ENCODE measurements around the gene LMTK3.
"Not testable (repeated sequence)": the region's sequence is repeated elsewhere in the genome, so short reads cannot be mapped to it uniquely, and the experiment has no call there.

Gene LMTK3

DNA sequence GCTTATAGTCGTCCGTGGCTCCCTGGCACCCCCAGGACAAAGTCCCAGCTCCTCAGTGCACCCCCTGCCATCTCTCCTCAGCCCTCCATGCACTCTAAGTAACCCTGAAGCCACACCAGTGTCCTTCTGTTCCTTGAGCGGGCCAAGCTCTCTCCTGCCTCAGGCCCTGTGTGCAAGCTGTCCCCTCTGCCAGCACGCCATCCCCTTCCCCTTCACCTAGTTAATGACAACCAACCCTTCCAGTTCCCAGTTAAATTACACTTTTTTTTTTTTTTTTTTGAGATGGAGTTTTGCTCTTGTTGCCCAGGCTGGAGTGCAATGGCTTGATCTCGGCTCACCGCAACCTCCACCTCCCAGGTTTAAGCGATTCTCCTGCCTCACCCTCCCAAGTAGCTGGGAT, 23.2 kb downstream of the LMTK3 start:
- not testable (repeated sequence) for DNase-seq (ENCODE audit: low spot score)

DNA sequence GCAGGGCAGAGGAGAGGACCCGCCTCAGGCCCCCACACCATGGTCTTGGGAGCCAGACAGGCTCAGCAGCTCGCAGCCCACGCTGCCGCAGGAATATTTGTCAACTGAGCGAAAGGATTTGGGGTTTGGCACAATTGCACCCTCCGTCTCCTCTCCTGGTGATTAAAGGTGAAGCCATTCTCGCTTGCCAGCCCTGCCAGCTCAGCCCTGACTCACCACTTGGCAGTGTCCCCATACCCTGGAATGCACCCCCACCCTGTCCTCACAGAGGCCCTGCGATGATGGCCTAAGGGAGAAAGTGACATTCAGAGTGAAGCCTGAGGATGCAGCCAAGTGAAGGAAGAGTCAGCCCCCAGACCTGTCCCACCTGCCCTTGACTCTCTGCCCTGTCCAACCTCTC, 23.7 kb downstream of the LMTK3 start:
- DNase-seq (ENCODE audit: low spot score): peak; percentile 87

DNA sequence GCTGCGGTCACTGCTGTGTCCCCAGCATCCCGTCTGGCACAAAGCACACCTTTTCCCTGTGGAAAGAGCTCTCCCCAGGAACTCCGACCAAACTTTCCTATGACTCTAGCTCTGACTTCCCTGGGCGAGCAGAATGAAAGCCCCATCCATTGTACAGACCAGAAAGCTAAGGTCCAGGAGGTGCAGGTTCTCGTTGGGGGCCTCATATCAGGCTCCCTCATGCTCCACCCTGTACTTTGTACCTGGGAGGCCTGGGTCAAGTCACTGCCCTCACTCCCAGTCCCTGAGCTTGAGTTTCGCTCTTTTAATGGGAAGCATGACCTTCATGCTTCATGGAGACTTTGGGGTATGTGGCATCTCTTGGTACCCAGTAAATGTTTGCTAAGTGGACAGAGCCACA, 24.1 kb downstream of the LMTK3 start:
- no peak for DNase-seq (ENCODE audit: low spot score)

DNA sequence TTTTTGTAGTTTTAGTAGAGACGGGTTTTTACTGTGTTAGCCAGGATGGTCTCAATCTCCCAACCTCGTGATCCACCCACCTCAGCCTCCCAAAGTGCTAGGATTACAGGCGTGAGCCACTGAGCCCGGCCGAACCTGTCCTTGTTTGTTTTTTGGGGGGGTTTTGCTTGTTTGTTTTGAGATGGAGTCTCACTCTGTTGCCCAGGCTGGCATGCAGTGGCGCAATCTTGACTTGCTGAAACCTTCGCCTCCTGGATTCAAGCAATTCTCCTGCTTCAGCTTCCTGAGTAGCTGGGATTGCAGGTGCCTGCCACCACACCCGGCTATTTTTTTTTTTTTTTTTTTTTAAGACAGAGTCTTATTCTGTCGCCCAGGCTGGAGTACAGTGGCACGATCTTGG, 24.9 kb downstream of the LMTK3 start:
- not testable (repeated sequence) for DNase-seq (ENCODE audit: low spot score)

DNA sequence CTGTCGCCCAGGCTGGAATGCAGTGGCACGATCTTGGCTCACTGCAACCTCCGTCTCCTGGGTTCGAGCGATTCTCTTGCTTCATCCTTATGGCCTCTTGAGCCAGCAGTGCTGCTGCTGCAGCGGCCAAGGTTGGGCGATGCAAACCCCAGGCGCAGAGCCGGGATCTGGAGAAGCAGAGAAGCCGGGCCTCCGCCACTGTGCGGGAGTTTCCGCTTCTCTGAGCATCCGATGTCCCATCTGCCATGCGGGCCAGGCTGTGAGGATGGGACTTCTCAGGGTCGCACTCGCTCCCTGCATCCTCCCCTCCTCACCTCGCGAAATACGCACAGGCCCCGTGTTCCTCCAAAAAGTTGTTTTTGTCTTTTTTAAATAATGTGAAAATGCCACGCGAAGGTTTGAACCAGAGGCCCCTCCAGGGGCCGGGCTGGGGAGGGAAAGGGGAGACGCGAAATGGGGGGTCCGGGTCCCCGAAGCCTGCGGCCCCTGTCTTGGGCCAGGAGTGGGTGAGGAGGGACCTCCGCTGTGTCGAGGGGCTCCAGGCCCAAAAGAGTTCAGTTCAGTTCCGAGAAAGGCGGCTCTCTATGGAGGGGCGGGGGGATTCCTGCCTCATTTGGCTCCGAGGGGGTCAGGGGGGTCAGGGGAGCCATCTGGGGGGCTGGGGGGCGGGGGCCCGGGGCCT, 26.6 kb downstream of the LMTK3 start:
- DNase-seq (ENCODE audit: low spot score): no peak

DNA sequence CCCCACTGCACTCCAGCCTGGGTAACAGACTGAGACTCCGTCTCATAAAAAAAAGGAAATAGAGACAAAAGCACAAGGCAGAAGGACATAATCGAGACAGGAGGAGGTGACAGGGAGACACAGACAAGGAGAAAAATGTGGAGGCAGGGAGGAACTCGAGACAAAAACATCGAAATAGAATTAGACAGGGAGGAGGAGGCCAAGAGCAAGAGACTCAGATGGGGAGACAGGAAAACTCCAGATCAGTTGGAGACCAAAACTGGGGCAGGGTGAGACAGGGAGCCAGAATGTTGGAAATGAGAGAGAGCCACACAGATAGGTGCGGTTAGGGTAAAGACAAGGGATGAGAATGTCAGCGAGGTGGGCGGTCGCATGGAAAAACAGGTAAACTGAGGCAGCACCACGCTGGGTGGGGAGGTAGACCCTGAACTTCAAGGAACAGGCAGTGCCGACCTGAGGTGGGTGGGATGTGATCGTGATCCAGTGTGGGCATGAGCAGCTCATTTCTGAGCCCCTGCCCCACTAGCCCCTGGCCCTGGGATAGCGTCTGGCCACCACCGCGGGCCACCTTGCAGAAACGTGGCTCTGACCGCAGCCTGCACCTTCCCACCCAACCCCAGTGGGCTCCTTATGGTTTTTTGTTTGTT, 27.3 kb downstream of the LMTK3 start:
- no peak for DNase-seq (ENCODE audit: low spot score)

DNA sequence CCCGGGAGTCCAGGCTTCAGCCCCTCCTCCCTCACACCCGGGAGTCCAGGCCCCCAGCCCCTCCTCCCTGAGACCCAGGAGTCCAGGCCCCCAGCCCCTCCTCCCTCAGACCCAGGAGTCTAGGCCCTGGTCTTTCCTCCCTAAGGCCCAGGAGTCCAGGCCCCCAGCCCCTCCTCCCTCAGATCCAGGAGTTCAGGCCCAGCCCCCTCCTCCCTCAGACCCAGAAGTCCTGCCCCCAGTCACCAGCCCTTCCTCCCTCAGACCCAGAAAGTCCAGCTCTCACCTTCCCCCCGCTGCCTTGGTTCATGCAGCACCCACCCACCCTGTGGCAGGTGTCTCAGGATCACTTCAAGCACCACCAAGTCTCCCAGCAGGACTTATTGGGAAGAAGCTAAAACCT, 28.3 kb downstream of the LMTK3 start:
- no peak for DNase-seq (ENCODE audit: low spot score)

DNA sequence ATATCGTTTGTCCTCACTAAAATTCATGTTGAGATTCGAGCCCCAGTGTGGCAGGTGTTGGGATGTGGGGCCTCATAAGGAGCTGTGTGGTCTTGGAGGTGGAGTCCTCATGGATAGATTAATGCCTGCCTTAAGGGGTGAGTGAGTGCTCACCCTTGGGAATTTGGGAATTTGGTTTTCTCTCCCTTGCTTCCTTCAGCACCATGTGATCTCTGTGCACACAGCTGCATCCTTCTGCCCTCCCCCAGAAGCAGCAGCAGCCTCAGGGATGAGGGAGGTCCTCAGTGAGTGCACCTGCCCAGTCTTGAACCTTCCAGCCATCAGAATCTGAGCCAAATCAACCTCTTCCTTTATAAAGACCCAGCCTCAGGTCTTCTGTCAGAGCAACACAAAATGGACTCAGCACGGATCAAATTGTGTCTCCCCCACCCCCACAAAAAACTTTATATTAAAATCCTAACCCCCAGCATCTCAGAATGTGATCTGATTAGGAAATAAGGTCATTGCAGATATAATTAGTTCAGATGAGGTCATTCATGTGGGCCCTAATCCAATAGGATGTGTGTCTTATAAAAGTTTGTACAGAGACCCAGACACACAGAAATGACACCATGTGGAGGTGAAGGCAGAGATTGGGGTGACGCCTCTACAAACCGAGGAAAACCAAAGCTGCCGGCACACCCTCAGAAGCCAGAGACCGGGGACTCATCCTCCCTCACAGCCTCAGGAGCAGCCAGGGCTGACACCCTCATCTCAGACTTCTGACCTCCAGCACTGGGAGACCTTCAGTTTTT, 29.6 kb downstream of the LMTK3 start:
- DNase-seq (ENCODE audit: low spot score): peak; percentile 41

DNA sequence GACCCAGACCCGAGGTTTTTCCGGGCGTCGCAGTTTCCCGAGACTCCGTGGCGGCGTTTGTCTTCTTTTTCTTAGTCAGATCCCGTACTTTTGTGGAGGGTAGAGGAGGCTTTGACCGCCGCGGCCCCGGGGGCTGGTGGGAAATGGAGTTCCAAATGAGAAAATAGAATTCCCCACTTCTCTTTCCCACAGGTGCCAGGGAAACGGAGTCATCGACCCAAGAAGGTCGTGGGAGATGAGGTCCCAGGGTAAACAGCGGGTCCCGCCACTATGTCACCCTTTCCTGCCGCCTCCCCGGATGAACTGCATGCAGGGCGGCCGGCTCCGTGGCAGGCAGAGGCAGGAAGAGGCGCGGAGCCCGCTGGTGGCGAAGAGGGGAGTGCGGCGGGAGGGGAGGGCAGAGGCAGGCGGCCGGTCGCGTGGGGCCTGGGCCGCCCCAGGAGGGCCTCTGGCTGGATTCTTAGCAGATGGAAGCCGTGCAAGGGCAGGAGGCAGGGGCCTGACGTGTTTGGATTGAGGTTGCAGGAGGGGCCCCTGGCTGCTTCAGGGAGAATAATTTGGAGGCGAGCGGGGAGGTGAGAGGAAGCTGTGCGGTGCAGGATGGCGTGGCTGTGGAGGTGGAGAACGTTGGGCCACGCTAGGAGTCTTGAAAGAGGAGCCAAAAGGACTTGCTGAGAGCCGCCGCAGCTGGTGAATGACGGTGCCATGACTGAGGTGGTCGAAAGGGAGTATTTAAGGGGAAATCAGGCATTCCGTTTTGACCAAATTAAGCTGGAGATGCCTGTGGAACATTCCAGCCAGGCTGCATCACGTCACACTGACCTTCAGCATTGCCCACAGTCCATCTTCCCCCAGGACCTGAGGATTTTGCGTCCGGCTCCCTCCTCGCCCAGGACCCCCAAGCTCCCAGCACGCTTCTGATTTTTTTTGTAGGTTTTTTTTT, 30.8 kb downstream of the LMTK3 start:
- DNase-seq (ENCODE audit: low spot score): peak; percentile 57

DNA sequence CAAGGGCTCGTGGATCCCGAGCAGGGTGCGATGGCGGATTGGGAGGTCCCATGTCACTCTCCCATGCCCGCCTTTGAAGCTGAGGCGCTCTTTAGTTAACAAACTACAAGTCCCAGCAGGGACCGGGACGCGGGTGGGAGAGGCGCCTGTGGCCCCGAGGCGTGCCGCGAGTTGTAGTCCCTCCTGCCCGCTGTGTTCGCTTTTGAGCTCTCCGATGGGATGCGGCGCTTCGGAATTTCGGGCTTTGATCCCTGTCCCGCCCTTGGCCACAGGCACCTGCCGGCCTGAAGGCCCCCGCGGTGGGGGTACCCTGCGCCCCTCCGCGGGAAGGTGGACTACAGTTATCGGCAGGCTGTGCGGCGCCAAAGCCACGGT, 31.5 kb downstream of the LMTK3 start:
- DNase-seq (ENCODE audit: low spot score): peak; percentile 44

DNA sequence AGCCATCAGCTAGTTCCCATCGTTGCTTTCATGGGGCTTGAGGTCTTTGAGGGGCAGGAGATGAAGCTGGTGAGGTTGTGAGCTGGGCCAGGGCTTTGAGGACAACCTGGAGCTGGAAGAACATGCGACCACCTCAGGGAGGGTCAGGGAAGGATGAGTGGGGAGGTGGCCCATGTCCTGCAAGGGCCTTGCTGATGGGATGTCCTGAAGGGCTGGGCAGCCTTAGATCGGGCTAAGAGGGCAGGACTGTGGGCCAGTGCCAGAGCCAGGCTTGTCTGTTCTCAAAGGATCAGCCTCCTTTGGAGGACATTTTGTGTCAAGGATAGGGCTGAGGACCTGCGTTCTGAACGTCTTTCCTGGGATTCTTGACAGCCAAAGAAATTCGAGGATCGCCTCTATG, 31.9 kb downstream of the LMTK3 start:
- DNase-seq (ENCODE audit: low spot score): no peak

DNA sequence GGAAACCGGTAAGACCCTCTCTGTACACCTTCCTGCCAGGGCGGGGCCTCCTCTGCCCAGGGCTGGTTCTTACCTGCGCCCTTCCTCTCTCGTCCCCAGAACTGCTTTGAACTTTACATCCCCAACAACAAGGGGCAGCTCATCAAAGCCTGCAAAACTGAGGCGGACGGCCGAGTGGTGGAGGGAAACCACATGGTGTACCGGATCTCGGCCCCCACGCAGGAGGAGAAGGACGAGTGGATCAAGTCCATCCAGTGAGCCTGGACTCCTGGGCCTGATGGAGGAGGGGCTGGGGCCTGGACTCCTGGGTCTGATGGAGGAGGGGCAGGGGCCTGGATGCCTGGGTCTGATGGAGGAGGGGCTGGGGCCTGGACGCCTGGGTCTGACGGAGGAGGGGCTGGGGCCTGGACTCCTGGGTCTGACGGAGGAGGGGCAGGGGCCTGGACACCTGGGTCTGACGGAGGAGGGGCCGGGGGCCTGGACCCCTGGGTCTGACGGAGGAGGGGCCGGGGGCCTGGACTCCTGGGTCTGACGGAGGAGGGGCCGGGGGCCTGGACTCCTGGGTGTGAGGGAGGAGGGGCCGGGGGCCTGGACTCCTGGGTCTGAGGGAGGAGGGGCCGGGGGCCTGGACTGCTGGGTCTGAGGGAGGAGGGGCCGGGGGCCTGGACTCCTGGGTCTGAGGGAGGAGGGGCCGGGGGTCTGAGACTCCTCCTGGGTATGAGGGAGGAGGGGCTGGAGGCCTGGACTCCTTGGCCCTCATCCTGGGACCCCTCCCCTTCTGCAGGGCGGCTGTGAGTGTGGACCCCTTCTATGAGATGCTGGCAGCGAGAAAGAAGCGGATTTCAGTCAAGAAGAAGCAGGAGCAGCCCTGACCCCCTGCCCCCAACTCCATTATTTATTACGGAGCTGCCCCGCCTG, 33.0 kb downstream of the LMTK3 start:
- no peak for DNase-seq (ENCODE audit: low spot score)

DNA sequence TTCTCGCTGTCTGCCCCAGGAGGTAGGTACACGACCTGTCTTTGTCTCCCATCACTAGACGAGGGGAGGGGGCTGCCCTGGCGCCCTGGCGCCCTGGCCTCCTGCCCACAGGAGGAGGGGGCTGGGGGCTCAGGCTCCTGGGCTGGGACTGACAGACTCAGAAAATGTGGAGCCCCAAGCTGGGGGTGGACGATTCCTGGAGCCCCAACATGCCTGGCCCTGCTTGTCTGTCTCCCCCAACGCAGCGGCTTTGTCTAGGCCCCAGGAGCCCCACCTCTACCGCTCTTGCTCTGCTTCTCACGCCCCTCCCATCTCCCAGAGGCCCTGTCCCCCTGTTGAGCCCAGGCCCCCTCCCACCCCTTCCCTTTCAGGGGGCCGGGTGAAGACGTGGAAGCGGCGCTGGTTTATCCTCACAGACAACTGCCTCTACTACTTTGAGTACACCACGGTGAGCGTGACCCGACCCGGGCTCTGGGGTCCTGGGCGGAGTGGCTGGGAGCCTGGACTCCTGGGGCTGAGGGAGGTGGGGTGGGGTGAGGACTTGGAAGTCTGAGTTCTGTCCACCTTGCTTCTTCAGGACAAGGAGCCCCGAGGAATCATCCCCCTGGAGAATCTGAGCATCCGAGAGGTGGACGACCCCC, 33.8 kb downstream of the LMTK3 start:
- no peak for DNase-seq (ENCODE audit: low spot score)

DNA sequence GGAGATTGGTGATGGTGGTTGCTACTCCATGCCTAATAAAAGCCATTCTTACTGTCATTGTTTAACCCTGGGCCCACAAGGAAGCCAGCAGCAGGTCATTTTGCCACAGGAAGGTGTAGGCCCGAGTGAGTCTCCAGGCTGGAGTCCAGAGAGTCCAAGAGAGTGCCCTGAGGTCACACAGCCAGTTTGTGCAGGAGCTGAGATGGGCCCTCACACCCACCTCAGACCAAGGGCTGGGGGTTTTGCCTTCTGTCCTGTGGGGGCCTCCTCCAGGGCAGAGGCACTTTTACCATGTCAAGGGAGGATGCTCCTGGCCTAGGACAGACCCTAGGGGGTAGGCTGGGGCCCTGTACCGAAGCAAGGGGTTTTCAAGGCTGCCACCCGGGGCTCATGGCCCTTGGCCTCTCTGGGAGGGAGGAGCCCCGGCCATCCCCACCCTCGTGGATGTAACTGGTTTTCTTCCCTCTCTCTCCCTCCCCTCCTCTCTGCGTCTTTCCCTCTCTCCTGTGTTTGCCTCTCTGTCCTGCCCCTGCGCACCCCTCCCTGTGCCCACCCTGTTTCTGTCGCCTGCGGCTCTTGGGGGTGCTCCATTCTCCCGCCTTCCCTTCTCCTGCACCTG, 34.5 kb downstream of the LMTK3 start:
- no peak for DNase-seq (ENCODE audit: low spot score)

DNA sequence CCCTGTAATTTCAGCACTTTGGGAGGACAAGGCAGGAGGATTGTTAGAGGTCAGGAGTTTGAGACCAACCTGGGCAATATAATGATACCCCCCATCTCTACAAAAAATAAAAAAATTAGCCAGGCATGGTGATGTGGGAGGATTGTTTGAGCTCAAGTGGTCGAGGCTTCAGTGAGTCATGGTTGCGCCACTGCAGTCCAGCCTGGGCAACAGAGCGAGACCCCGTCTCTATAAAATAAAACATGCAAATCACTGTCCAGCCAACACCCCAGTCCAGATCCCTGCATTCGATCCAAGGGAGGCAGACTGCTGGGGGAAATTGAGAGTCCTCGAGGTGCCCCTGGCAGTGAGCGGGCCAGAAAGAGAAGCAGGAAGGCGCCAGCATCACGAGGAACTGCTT, 35.5 kb downstream of the LMTK3 start:
- no peak for DNase-seq (ENCODE audit: low spot score)

DNA sequence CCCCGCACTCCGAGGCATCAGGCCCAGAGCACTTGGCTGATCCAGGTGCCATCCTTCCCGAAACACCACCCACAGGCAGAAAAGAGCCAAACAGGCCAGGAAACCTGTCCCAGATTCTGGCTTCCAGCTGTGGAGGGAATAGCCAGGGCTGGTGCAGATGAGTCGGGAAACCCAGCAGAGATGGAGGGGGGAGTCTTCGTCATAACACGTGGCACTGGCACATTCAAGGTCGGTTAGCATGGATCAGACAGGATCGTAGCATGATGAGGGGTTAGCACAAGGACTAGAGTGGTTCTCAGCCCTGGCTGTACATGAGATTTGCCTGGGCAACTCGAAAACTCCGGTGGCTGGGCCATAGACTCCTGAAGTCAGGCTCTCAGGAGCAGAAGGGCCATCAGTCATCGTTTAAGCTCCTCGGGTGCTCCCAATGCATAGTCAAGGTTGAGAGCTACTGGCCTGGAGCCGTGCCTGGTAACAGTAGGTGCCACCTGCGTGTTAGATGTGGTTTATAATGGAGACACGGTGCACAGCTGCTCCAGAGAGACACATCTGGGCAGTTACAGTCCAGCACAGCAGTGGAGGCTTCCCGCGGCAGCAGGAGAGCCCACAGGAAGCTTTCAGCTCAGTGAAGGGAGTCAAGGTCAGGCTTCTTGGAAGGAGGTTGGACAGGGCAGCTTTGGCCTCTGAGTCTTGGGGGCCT, 36.1 kb downstream of the LMTK3 start:
- DNase-seq (ENCODE audit: low spot score): no peak

DNA sequence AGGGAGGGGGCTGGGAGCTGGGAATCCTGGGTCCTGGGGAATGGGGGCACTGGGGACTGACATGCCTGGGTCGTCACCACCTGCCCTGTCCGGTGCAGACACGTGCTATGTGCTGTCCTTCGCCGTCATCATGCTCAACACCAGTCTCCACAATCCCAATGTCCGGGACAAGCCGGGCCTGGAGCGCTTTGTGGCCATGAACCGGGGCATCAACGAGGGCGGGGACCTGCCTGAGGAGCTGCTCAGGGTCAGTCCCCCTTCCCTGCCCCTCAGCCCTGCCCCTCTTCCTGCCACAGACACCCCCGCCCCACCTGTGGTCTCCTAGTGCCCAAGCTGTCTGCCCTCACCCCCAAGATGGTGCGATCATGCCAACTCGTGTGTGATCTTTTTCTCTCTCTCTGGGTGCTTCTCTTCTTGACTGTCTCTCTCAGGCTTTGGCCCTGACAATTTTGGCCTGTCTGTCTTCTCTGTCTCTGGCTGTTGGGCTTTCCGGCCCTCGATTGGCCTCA, 37.5 kb downstream of the LMTK3 start:
- no peak for DNase-seq (ENCODE audit: low spot score)

DNA sequence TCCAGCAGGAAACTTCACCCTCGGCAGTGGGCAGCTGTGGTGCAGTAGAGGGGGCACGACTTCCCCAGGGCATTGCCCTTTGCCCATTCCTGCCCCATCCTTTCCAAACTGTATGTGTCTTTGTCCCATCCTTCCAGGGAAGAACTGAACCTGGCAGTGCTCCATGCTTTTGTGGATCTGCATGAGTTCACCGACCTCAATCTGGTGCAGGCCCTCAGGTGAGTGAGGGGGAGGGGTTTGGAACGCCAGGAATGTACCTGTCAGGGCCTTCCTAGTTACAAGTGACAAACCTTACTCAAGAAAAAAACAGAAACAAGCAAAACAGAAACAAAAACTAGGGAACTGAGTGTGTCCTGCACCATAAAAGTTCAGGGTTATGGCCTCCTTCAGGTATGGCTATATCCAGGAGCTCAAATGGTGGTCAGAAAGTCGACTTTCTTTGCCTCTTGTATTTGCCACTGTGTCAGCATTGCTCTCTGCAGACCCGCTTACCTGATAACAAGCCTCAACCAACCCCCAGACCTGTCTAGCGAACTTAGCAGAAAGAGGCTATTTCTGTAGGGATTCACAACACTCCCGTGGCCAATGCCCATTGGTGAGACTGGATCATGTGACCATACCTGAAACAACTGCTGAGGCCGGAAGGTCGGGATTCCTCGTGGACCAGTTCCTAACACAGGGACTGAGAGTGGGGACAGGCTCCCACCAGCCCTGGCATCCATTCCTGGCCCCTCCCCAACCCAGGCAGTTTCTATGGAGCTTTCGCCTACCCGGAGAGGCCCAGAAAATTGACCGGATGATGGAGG, 38.3 kb downstream of the LMTK3 start:
- no peak for DNase-seq (ENCODE audit: low spot score)

All from GM03348 (cell line).